Mesenchymal stem cell (in vitro differentiated cells and primary cell): ENCODE results near the gene UPF1.
A peak's percentile ranks its signal among the peaks of the same experiment; 100 is the strongest.

Experiments used
- DNase-seq: peaks from one replicate; pipeline ENCODE4 v3.0.0-alpha.2; 2013
- H2AFZ ChIP-seq: one replicate; pipeline ENCODE4 v1.6.1; 2013; ENCODE audit warnings: low read depth, mild to moderate bottlenecking, control low read depth, inconsistent platforms, low read length, moderate library complexity
- H2AK5ac ChIP-seq: 2 replicates; pipeline ENCODE4 v1.6.1; 2013; ENCODE audit warnings: low read length, moderate library complexity, mild to moderate bottlenecking, inconsistent platforms; ENCODE audit not compliant: severe bottlenecking
- H2BK120ac ChIP-seq: one replicate; pipeline ENCODE4 v1.6.1; 2013; ENCODE audit warnings: low read depth, mild to moderate bottlenecking, inconsistent platforms, low read length, moderate library complexity
- H2BK12ac ChIP-seq, 2 experiments: one replicate each; pipeline ENCODE4 v1.6.1; 2013; ENCODE audit warnings: inconsistent platforms in 2 of 2, low read length in 2 of 2, mild to moderate bottlenecking in 2 of 2, moderate library complexity in 2 of 2, control low read depth in 1 of 2
- H2BK15ac ChIP-seq: one replicate; pipeline ENCODE4 v1.6.1; 2013; ENCODE audit warnings: mild to moderate bottlenecking, low read depth, inconsistent platforms; ENCODE audit not compliant: poor library complexity, severe bottlenecking
- H2BK5ac ChIP-seq: 2 replicates; pipeline ENCODE4 v1.6.1; 2013; ENCODE audit warnings: low read depth, mild to moderate bottlenecking, low read length, control low read depth, inconsistent platforms; ENCODE audit not compliant: poor library complexity, severe bottlenecking
- H3K14ac ChIP-seq, 2 experiments: one replicate each; pipeline ENCODE4 v1.6.1; 2013; ENCODE audit warnings: inconsistent platforms in 2 of 2, low read length in 2 of 2, control low read depth in 1 of 2, mild to moderate bottlenecking in 1 of 2, moderate library complexity in 1 of 2
- H3K18ac ChIP-seq, 2 experiments: one replicate each; pipeline ENCODE4 v1.6.1; 2013; ENCODE audit warnings: inconsistent platforms in 2 of 2, low read length in 2 of 2, control low read depth in 1 of 2, low read depth in 1 of 2, mild to moderate bottlenecking in 1 of 2
- H3K23ac ChIP-seq, 2 experiments: one replicate each; pipeline ENCODE4 v1.6.1; 2013; ENCODE audit warnings: inconsistent platforms in 2 of 2, low read length in 2 of 2, mild to moderate bottlenecking in 2 of 2, moderate library complexity in 2 of 2, control low read depth in 1 of 2
- H3K27ac ChIP-seq: 2 replicates; pipeline ENCODE4 v1.5.1; 2013; ENCODE audit warnings: mild to moderate bottlenecking, moderate library complexity, low read length, control low read depth, inconsistent platforms; ENCODE audit not compliant: poor library complexity, severe bottlenecking
- H3K27me3 ChIP-seq, 2 experiments: 2 replicates each; pipeline versions ENCODE4 v1.6.1 to v1.7.0; 2013; ENCODE audit warnings: low read length in 2 of 2, mild to moderate bottlenecking in 2 of 2, moderate library complexity in 2 of 2, control low read depth in 1 of 2, inconsistent platforms in 1 of 2; ENCODE audit not compliant: control insufficient read depth in 1 of 2, insufficient read depth in 1 of 2
- H3K36me3 ChIP-seq, 2 experiments: 2 replicates each; pipeline versions ENCODE4 v1.6.1 to v1.7.0; 2013; ENCODE audit warnings: low read length in 2 of 2, control low read depth in 1 of 2, inconsistent platforms in 1 of 2, low read depth in 1 of 2, mild to moderate bottlenecking in 1 of 2; ENCODE audit not compliant: insufficient read depth in 2 of 2, control insufficient read depth in 1 of 2
- H3K4ac ChIP-seq, 2 experiments: one replicate each; pipeline ENCODE4 v1.6.1; 2013; ENCODE audit warnings: inconsistent platforms in 2 of 2, low read length in 2 of 2, mild to moderate bottlenecking in 2 of 2, moderate library complexity in 2 of 2, control low read depth in 1 of 2, low read depth in 1 of 2
- H3K4me1 ChIP-seq: 2 replicates; pipeline ENCODE4 v1.6.1; 2013; ENCODE audit warnings: low read depth, low read length, control low read depth; ENCODE audit not compliant: control insufficient read depth, insufficient read depth
- H3K4me2 ChIP-seq: 2 replicates; pipeline ENCODE4 v1.6.1; 2013; ENCODE audit warnings: low read length, mild to moderate bottlenecking, inconsistent platforms; ENCODE audit not compliant: poor library complexity, severe bottlenecking
- H3K4me3 ChIP-seq, 2 experiments: 2 replicates each; pipeline versions ENCODE4 v1.5.1 to v1.7.0; 2013; ENCODE audit warnings: low read length in 2 of 2, mild to moderate bottlenecking in 2 of 2, control low read depth in 1 of 2, low read depth in 1 of 2; ENCODE audit not compliant: insufficient read depth in 1 of 2
- H3K79me1 ChIP-seq: replicated peaks from 2 replicates; pipeline ENCODE4 v1.6.1; 2013; ENCODE audit warnings: mild to moderate bottlenecking, control low read depth, low read length, inconsistent platforms; ENCODE audit not compliant: poor library complexity, severe bottlenecking
- H3K9ac ChIP-seq: 2 replicates; pipeline ENCODE4 v1.7.0; 2013; ENCODE audit warnings: mild to moderate bottlenecking, low read length, moderate library complexity
- H3K9me3 ChIP-seq: 2 replicates; pipeline ENCODE4 v1.7.0; 2013; ENCODE audit warnings: mild to moderate bottlenecking, low read length; ENCODE audit not compliant: control insufficient read depth
- H4K8ac ChIP-seq: one replicate; pipeline ENCODE4 v1.6.1; 2013; ENCODE audit warnings: inconsistent platforms, mild to moderate bottlenecking, low read length, moderate library complexity
- H4K91ac ChIP-seq: one replicate; pipeline ENCODE4 v1.6.1; 2013; ENCODE audit warnings: mild to moderate bottlenecking, low read length, inconsistent platforms
- WGBS: methylation state at CpG from one replicate; pipeline ENCODE4 v1.1.7; 2013; ENCODE audit warnings: mixed read lengths; 5-methylcytosine and 5-hydroxymethylcytosine counted together

UPF1 gene

GRCh38 chr19:18861917-18862316 lies 30.2 kb downstream of the UPF1 start:
- no peak overlapping the region for H2BK120ac ChIP-seq
- no peak overlapping the region for H2BK15ac ChIP-seq
- no peak overlapping the region for H3K4ac ChIP-seq
- DNase-seq, result no peak
- H2BK12ac ChIP-seq, result no peak overlapping the region
- H3K36me3 ChIP-seq, result peaks cover 96 to 98% of the 10 kb centered on the region in 2 experiments
- no peak overlapping the region for H3K9ac ChIP-seq
- H3K9me3 ChIP-seq, result no peaks in the 10 kb centered on the region
- H4K8ac ChIP-seq, result no peak overlapping the region
- H4K91ac ChIP-seq, result no peak overlapping the region
- peaks cover 48% of the 10 kb centered on the region for H3K79me1 ChIP-seq
- no peak overlapping the region for H2AK5ac ChIP-seq
- no peak overlapping the region for H3K4me2 ChIP-seq
- H3K4me3 ChIP-seq, result no peak overlapping the region
- H3K18ac ChIP-seq, result no peak overlapping the region
- no peak overlapping the region for H2AFZ ChIP-seq
- H3K23ac ChIP-seq, result no peak overlapping the region
- WGBS, result 95% methylated on average over 12 of the region's 12 CpGs
- H3K4me1 ChIP-seq, result peaks cover 5% of the 10 kb centered on the region
- no peaks in the 10 kb centered on the region for H3K27me3 ChIP-seq
- H2BK5ac ChIP-seq, result no peak overlapping the region
- no peak overlapping the region for H3K14ac ChIP-seq
- H3K27ac ChIP-seq, result no peak overlapping the region

DNA sequence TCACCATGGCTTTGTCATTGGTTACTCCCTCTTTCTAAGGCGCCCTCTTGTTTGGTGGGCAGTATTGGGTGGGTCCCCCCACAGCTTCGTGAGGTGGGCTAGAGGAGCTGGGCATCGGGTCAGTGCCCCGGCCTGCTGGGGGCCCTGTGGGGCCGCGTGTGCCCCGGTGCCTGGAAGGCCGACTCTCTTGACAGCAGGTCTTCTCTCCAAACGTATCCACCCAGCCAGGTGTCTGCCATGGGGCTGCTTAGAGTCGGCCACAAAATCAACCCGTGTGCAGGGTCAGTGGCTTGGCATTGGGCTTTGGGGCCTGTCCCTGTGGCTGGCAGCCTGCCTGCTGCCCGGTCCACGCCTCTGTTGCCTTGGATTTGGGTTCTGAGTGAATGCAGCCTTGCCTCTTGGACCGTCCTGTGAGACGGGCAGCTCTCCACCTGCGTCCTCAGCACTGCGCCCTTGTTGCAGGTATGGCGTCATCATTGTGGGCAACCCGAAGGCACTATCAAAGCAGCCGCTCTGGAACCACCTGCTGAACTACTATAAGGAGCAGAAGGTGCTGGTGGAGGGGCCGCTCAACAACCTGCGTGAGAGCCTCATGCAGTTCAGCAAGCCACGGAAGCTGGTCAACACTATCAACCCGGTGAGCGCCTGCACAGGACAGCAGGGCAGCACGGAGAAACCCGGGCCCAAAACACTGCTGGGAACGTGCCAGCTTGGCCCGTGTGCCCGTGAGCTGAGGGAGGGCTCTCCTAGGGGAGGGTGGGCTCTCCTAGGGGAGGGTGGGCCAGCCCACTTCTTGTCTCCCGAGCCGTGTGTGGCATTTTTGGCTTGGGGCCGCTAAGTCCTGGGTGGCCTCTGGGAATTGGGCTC lies 31.4 kb downstream of the UPF1 start:
- H3K4me1 ChIP-seq, result peaks cover 5% of the 10 kb centered on the region
- no peak overlapping the region for H2BK120ac ChIP-seq
- no peak overlapping the region for H2AFZ ChIP-seq
- DNase-seq, result no peak
- H2BK5ac ChIP-seq, result no peak overlapping the region
- H3K4me2 ChIP-seq, result no peak overlapping the region
- WGBS, result 97% methylated on average over 33 of the region's 33 CpGs
- no peak overlapping the region for H4K91ac ChIP-seq
- no peak overlapping the region for H3K23ac ChIP-seq
- no peak overlapping the region for H2BK12ac ChIP-seq
- no peak overlapping the region for H2BK15ac ChIP-seq
- no peak overlapping the region for H3K18ac ChIP-seq
- no peak overlapping the region for H2AK5ac ChIP-seq
- no peak overlapping the region for H3K9ac ChIP-seq
- peaks cover 96 to 98% of the 10 kb centered on the region in 2 experiments for H3K36me3 ChIP-seq
- peaks cover 42% of the 10 kb centered on the region for H3K79me1 ChIP-seq
- H3K27me3 ChIP-seq, result no peaks in the 10 kb centered on the region
- no peak overlapping the region for H3K4me3 ChIP-seq
- H3K27ac ChIP-seq, result no peak overlapping the region
- H3K14ac ChIP-seq, result no peak overlapping the region
- no peaks in the 10 kb centered on the region for H3K9me3 ChIP-seq
- H3K4ac ChIP-seq, result no peak overlapping the region
- no peak overlapping the region for H4K8ac ChIP-seq

GRCh38 chr19:18863843-18864362 lies 32.1 kb downstream of the UPF1 start:
- no peak overlapping the region for H3K9ac ChIP-seq
- H2AFZ ChIP-seq, result no peak overlapping the region
- no peak overlapping the region for H2BK120ac ChIP-seq
- WGBS, result 88% methylated on average over 14 of the region's 16 CpGs
- H2BK12ac ChIP-seq, result no peak overlapping the region
- H3K4me1 ChIP-seq, result peaks cover 5% of the 10 kb centered on the region
- no peak overlapping the region for H4K91ac ChIP-seq
- no peak overlapping the region for H4K8ac ChIP-seq
- no peak for DNase-seq
- peak overlapping the region; percentile 49 for H2BK15ac ChIP-seq
- H3K36me3 ChIP-seq, result peaks cover 94 to 96% of the 10 kb centered on the region in 2 experiments
- no peaks in the 10 kb centered on the region for H3K27me3 ChIP-seq
- no peak overlapping the region for H3K18ac ChIP-seq
- no peak overlapping the region for H3K4me2 ChIP-seq
- no peak overlapping the region for H3K23ac ChIP-seq
- H3K14ac ChIP-seq, result no peak overlapping the region
- H3K79me1 ChIP-seq, result peaks cover 40% of the 10 kb centered on the region
- no peak overlapping the region for H3K4ac ChIP-seq
- H2BK5ac ChIP-seq, result no peak overlapping the region
- H3K27ac ChIP-seq, result no peak overlapping the region
- no peak overlapping the region for H2AK5ac ChIP-seq
- H3K9me3 ChIP-seq, result no peaks in the 10 kb centered on the region
- no peak overlapping the region for H3K4me3 ChIP-seq

DNA sequence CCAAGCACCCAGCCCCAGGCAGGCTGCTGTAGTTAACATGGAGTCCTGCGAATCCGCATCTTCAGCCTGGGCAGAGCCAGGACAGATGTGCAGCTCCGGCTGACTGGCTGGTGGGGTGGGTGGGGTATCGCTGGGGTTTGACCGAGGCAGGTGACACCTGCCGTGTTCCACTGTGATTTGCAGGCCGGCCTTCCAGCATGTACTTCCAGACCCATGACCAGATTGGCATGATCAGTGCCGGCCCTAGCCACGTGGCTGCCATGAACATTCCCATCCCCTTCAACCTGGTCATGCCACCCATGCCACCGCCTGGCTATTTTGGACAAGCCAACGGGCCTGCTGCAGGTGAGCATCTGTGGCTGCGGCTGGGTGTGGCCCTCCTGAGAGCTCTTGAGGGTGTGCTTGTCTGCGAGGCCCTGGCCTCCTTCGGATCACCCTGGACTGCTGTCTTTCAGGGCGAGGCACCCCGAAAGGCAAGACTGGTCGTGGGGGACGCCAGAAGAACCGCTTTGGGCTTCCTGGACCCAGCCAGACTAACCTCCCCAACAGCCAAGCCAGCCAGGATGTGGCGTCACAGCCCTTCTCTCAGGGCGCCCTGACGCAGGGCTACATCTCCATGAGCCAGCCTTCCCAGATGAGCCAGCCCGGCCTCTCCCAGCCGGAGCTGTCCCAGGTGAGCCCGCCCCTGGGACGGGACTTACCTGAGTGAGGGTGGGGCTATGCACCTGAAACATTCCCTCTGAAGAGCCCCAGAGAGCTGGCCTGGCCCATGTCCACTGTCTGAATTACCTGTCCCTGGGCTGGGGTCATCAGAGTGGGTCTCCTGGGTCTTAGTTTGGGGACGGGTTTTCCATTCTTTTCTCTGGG lies 33.6 kb downstream of the UPF1 start:
- Histone ChIP-seq H3K18ac (no peak overlapping the region), H3K27ac (no peak overlapping the region), H2BK5ac (no peak overlapping the region), H3K23ac (no peak overlapping the region), H3K9ac (no peak overlapping the region), H2AFZ (no peak overlapping the region), H3K4ac (no peak overlapping the region), H2AK5ac (no peak overlapping the region), H4K8ac (no peak overlapping the region), H3K14ac (no peak overlapping the region), H3K27me3 (no peaks in the 10 kb centered on the region), H2BK120ac (no peak overlapping the region), H3K4me1 (peaks cover 5% of the 10 kb centered on the region), H3K4me3 (no peak overlapping the region), H2BK12ac (no peak overlapping the region), H3K9me3 (no peaks in the 10 kb centered on the region), H3K36me3 (peaks cover 79 to 96% of the 10 kb centered on the region in 2 experiments), H4K91ac (no peak overlapping the region), H2BK15ac (no peak overlapping the region), H3K79me1 (peaks cover 39% of the 10 kb centered on the region), H3K4me2 (no peak overlapping the region)
- no peak for DNase-seq
- 97% methylated on average over 27 of the region's 27 CpGs for WGBS
